Measurements from ENCODE around the gene FMO3. TPM values are rescaled to one million over a fixed set of nuclear protein-coding genes. Genes with fewer than 3 reads are reported as not detected.

The FMO3 gene
- total RNA-seq, 1 donor from 2014 or later: not detected

GRCh38 chr1:171139890-171140289 lies 49.2 kb downstream of the FMO3 start:
- Mint-ChIP-seq H3K4me1 (ENCODE audit: low read depth, unreplicated experiment) (peaks cover 11% of the 10 kb centered on the region), H3K4me3 (ENCODE audit: unreplicated experiment) (no peak overlapping the region), H3K36me3 (ENCODE audit: unreplicated experiment) (no peaks in the 10 kb centered on the region), H3K27ac (ENCODE audit: unreplicated experiment) (no peak overlapping the region), H3K9me3 (ENCODE audit: unreplicated experiment) (no peaks in the 10 kb centered on the region), H3K27me3 (ENCODE audit: unreplicated experiment) (no peaks in the 10 kb centered on the region)
- no peak for TF ChIP-seq CTCF (IDR thresholded peaks at IDR 0.05; ENCODE audit: partially characterized antibody, unreplicated experiment)
- DNase-seq: no peak

GRCh38 chr1:171140401-171140800 lies 49.7 kb downstream of the FMO3 start:
- no peaks in the 10 kb centered on the region for H3K36me3 Mint-ChIP-seq (ENCODE audit: unreplicated experiment)
- no peak overlapping the region for H3K27ac Mint-ChIP-seq (ENCODE audit: unreplicated experiment)
- TF ChIP-seq CTCF (IDR thresholded peaks at IDR 0.05; ENCODE audit: partially characterized antibody, unreplicated experiment): no peak
- H3K27me3 Mint-ChIP-seq (ENCODE audit: unreplicated experiment): no peaks in the 10 kb centered on the region
- no peak for DNase-seq
- H3K4me1 Mint-ChIP-seq (ENCODE audit: low read depth, unreplicated experiment): peaks cover 11% of the 10 kb centered on the region
- H3K4me3 Mint-ChIP-seq (ENCODE audit: unreplicated experiment): no peak overlapping the region
- H3K9me3 Mint-ChIP-seq (ENCODE audit: unreplicated experiment): no peaks in the 10 kb centered on the region

- no peak for DNase-seq
- no peak overlapping the region for H3K4me3 Mint-ChIP-seq (ENCODE audit: unreplicated experiment)
- peak overlapping the region; percentile 23 for H3K27ac Mint-ChIP-seq (ENCODE audit: unreplicated experiment)
Observed at GRCh38 chr1:171140956-171141687, 50.4 kb downstream of the FMO3 start.

GRCh38 chr1:171141688-171142415 lies 51.1 kb downstream of the FMO3 start:
- H3K27ac Mint-ChIP-seq (ENCODE audit: unreplicated experiment): peak overlapping the region; percentile 23
- no peaks in the 10 kb centered on the region for H3K27me3 Mint-ChIP-seq (ENCODE audit: unreplicated experiment)
- no peak overlapping the region for H3K4me3 Mint-ChIP-seq (ENCODE audit: unreplicated experiment)
- no peaks in the 10 kb centered on the region for H3K9me3 Mint-ChIP-seq (ENCODE audit: unreplicated experiment)
- TF ChIP-seq CTCF (IDR thresholded peaks at IDR 0.05; ENCODE audit: partially characterized antibody, unreplicated experiment): no peak
- DNase-seq: no peak
- peaks cover 11% of the 10 kb centered on the region for H3K4me1 Mint-ChIP-seq (ENCODE audit: low read depth, unreplicated experiment)
- no peaks in the 10 kb centered on the region for H3K36me3 Mint-ChIP-seq (ENCODE audit: unreplicated experiment)

More at GRCh38 chr1:171140956-171141687, 50.4 kb downstream of the FMO3 start:
- Mint-ChIP-seq H3K27me3 (ENCODE audit: unreplicated experiment) (no peaks in the 10 kb centered on the region), H3K36me3 (ENCODE audit: unreplicated experiment) (no peaks in the 10 kb centered on the region), H3K4me1 (ENCODE audit: low read depth, unreplicated experiment) (peaks cover 11% of the 10 kb centered on the region), H3K9me3 (ENCODE audit: unreplicated experiment) (no peaks in the 10 kb centered on the region)
- TF ChIP-seq CTCF (IDR thresholded peaks at IDR 0.05; ENCODE audit: partially characterized antibody, unreplicated experiment): no peak

All from glutamatergic neuron (in vitro differentiated cells).